Peyer's patch (tissue), 4 donors: ENCODE measurements around the gene DRC3.

Experiments used
- CTCF ChIP-seq, 6 experiments: fragments of 450-650 bp in 4 of 6; fragments of 200-600 bp in 2 of 6; sonication (generic) in 1 of 6; IDR thresholded peaks; one replicate each; pipeline ENCODE4 v1.5.1; 2017 to 2019; ENCODE audit warnings: antibody characterized with exemption in 6 of 6, mild to moderate bottlenecking in 3 of 6, moderate library complexity in 1 of 6
- POLR2A ChIP-seq, 2 donors: fragments of 450-650 bp; IDR thresholded peaks; one replicate each; pipeline ENCODE4 v1.5.1; 2017; ENCODE audit warnings: antibody characterized with exemption in 2 of 2, mild to moderate bottlenecking in 2 of 2, moderate library complexity in 2 of 2

GRCh38 chr17:18031955-18032354 lies 59.3 kb downstream of the DRC3 start:
- TF ChIP-seq CTCF (IDR thresholded peaks at IDR 0.05) (no peak), POLR2A (IDR thresholded peaks at IDR 0.05) (no peak)
